H1 (cell line): ENCODE measurements around the gene MED23. TPM values are rescaled to one million over a fixed set of nuclear protein-coding genes. Genes with fewer than 3 reads are reported as not detected.

Experiments
- CTCF ChIA-PET: fragments of 300-600 bp; sonication (Branson Sonifier 250); formaldehyde crosslinking; loops from one replicate; lab custom pipeline; 2021; ENCODE audit not compliant: partially characterized antibody; lab: Charles Lee
- POLR2A ChIA-PET: fragments of 300-600 bp; sonication (Branson Sonifier 250); formaldehyde crosslinking; loops from one replicate; lab custom pipeline; 2021; ENCODE audit warnings: inconsistent platforms; ENCODE audit not compliant: partially characterized antibody; lab: Charles Lee
- DNase-seq, 2 experiments: peaks; one replicate each; pipeline versions ENCODE4 v3.0.0 to v3.0.0-alpha.2; 2010 to 2022; ENCODE audit warnings: low spot score in 2 of 2, low read depth in 1 of 2, mixed read lengths in 1 of 2
- FAIRE-seq: peaks from 2 replicates; lab custom pipeline; 2011; peaks lifted over from hg19 to GRCh38; lab: Jason Lieb, UNC
- H2AFZ ChIP-seq: 2 replicates; pipeline ENCODE4 v1.8.1; 2012; ENCODE audit warnings: low read length, inconsistent platforms
- H2AK5ac ChIP-seq: 2 replicates; pipeline ENCODE4 v1.6.1; 2013; ENCODE audit warnings: low read depth, low read length
- H2BK120ac ChIP-seq: replicated peaks from 2 replicates; pipeline ENCODE3; 2013; ENCODE audit warnings: low read depth, low read length, inconsistent platforms
- H2BK12ac ChIP-seq: 2 replicates; pipeline ENCODE4 v1.6.1; 2013; ENCODE audit warnings: low read depth, low read length
- H2BK15ac ChIP-seq: 2 replicates; pipeline ENCODE4 v1.6.1; 2013; ENCODE audit warnings: low read length
- H2BK20ac ChIP-seq: 2 replicates; pipeline ENCODE4 v1.6.1; 2013; ENCODE audit warnings: low read length
- H2BK5ac ChIP-seq: 2 replicates; pipeline ENCODE4 v1.6.1; 2013; ENCODE audit warnings: low read depth, low read length
- H3K14ac ChIP-seq: 2 replicates; pipeline ENCODE4 v1.6.1; 2013; ENCODE audit warnings: inconsistent platforms; ENCODE audit not compliant: insufficient read length
- H3K18ac ChIP-seq: 2 replicates; pipeline ENCODE4 v1.6.1; 2013; ENCODE audit warnings: low read length; ENCODE audit errors: extremely low read depth
- H3K23ac ChIP-seq: 2 replicates; pipeline ENCODE4 v1.6.1; 2013; ENCODE audit warnings: inconsistent platforms; ENCODE audit not compliant: insufficient read length
- H3K23me2 ChIP-seq: 2 replicates; pipeline ENCODE4 v1.6.1; 2013; ENCODE audit warnings: low read depth, low read length
- H3K27ac ChIP-seq: 2 replicates; pipeline ENCODE4 v1.6.1; 2011; ENCODE audit warnings: low read depth, low read length, inconsistent platforms
- H3K27me3 ChIP-seq, 4 experiments: replicated peaks in 1 of 4; 1 replicate in 1 of 4; 2 replicates in 3 of 4; pipeline versions ENCODE4 v1.6.1 to v1.8.1; 2011 to 2013; ENCODE audit warnings: low read length in 3 of 4, mild to moderate bottlenecking in 3 of 4, inconsistent platforms in 2 of 4, mixed read lengths in 2 of 4, moderate library complexity in 1 of 4; ENCODE audit not compliant: control insufficient read depth in 3 of 4, insufficient read depth in 3 of 4; ENCODE audit errors: extremely low read depth in 1 of 4
- H3K36me3 ChIP-seq, 4 experiments: 2 replicates each; pipeline versions ENCODE4 v1.6.1 to v1.8.1; 2011 to 2013; ENCODE audit warnings: mild to moderate bottlenecking in 4 of 4, low read length in 3 of 4, moderate library complexity in 2 of 4, control low read depth in 1 of 4, inconsistent platforms in 1 of 4; ENCODE audit not compliant: insufficient read depth in 4 of 4, control insufficient read depth in 2 of 4
- H3K4ac ChIP-seq: replicated peaks from 2 replicates; pipeline ENCODE3; 2013; ENCODE audit warnings: low read length, low read depth, mixed read lengths, inconsistent platforms; ENCODE audit not compliant: insufficient read length
- H3K4me1 ChIP-seq, 4 experiments: replicated peaks in 1 of 4; 1 replicate in 1 of 4; 2 replicates in 3 of 4; pipeline versions ENCODE4 v1.6.1 to v1.8.1; 2011 to 2013; ENCODE audit warnings: low read length in 3 of 4, inconsistent platforms in 2 of 4, mixed read lengths in 1 of 4; ENCODE audit not compliant: insufficient read depth in 4 of 4, control insufficient read depth in 3 of 4
- H3K4me2 ChIP-seq, 2 experiments: 2 replicates each; pipeline versions ENCODE4 v1.6.1 to v1.8.1; 2011 to 2013; ENCODE audit warnings: low read depth in 2 of 2, low read length in 2 of 2, control low read depth in 1 of 2, inconsistent platforms in 1 of 2, mild to moderate bottlenecking in 1 of 2; ENCODE audit not compliant: insufficient read depth in 1 of 2
- H3K4me3 ChIP-seq, 4 experiments: fragments of 200-600, 300-600 bp in 1 of 4; sonication (generic), shearing (Covaris generic), sonication (Bioruptor Twin) in 1 of 4; 2 replicates each; pipeline versions ENCODE4 v1.5.1 to v1.8.1; 2011 to 2016; ENCODE audit warnings: low read length in 4 of 4, low read depth in 3 of 4, control low read depth in 2 of 4, inconsistent platforms in 2 of 4, mild to moderate bottlenecking in 2 of 4, mixed read lengths in 1 of 4, moderate library complexity in 1 of 4; ENCODE audit not compliant: insufficient read depth in 2 of 4; ENCODE audit errors: extremely low read depth in 1 of 4
- H3K56ac ChIP-seq: replicated peaks from 2 replicates; pipeline ENCODE3; 2013; ENCODE audit warnings: low read depth, mild to moderate bottlenecking, mixed read lengths, low read length, inconsistent platforms; ENCODE audit not compliant: insufficient read length
- H3K79me1 ChIP-seq: 2 replicates; pipeline ENCODE4 v1.6.1; 2013; ENCODE audit warnings: low read depth, low read length, control low read depth
- H3K79me2 ChIP-seq, 2 experiments: 2 replicates each; pipeline versions ENCODE4 v1.6.1 to v1.8.1; 2012 to 2013; ENCODE audit warnings: low read length in 2 of 2, mild to moderate bottlenecking in 2 of 2, inconsistent platforms in 1 of 2; ENCODE audit not compliant: insufficient read depth in 2 of 2, control insufficient read depth in 1 of 2
- H3K9ac ChIP-seq, 4 experiments: replicated peaks in 1 of 4; 1 replicate in 1 of 4; 2 replicates in 3 of 4; pipeline versions ENCODE4 v1.6.1 to v1.8.1; 2011 to 2013; ENCODE audit warnings: low read depth in 3 of 4, low read length in 3 of 4, control low read depth in 2 of 4, mild to moderate bottlenecking in 2 of 4, moderate library complexity in 2 of 4, inconsistent platforms in 1 of 4; ENCODE audit errors: extremely low read depth in 1 of 4
- H3K9me3 ChIP-seq, 2 experiments: 2 replicates each; pipeline versions ENCODE4 v1.6.1 to v1.8.1; 2012 to 2013; ENCODE audit warnings: mild to moderate bottlenecking in 2 of 2, moderate library complexity in 2 of 2, control low read depth in 1 of 2, inconsistent platforms in 1 of 2, low read depth in 1 of 2, low read length in 1 of 2, mixed read lengths in 1 of 2; ENCODE audit not compliant: insufficient read depth in 2 of 2
- H4K20me1 ChIP-seq, 2 experiments: replicated peaks in 1 of 2; 2 replicates each; pipeline versions ENCODE3 to v1.8.1; 2011 to 2013; ENCODE audit warnings: inconsistent platforms in 2 of 2, low read length in 2 of 2, mild to moderate bottlenecking in 1 of 2; ENCODE audit not compliant: insufficient read depth in 2 of 2, control insufficient read depth in 1 of 2
- H4K5ac ChIP-seq: 2 replicates; pipeline ENCODE4 v1.6.1; 2013; ENCODE audit warnings: low read length, low read depth, mixed read lengths, inconsistent platforms; ENCODE audit not compliant: insufficient read length
- H4K8ac ChIP-seq: 2 replicates; pipeline ENCODE4 v1.8.0; 2013; ENCODE audit warnings: mild to moderate bottlenecking, moderate library complexity, low read length, inconsistent platforms; ENCODE audit not compliant: insufficient read depth; ENCODE audit errors: extremely low read depth
- H4K91ac ChIP-seq: replicated peaks from 2 replicates; pipeline ENCODE3; 2013; ENCODE audit warnings: low read length, mixed read lengths, inconsistent platforms; ENCODE audit not compliant: insufficient read length
- ASH2L ChIP-seq: fragments of 200-600, 300-600 bp; sonication (generic); IDR thresholded peaks from one replicate; pipeline ENCODE4 v1.7.1; 2017; ENCODE audit warnings: low read length
- ATF2 ChIP-seq: IDR thresholded peaks from 2 replicates; pipeline ENCODE4 v1.6.1; 2012; ENCODE audit warnings: low read length, inconsistent platforms
- CBX5 ChIP-seq: fragments of 300-800, 300-1000 bp; sonication (generic); IDR thresholded peaks from 2 replicates; pipeline ENCODE4 v1.7.1; 2016; ENCODE audit warnings: antibody characterized with exemption, low read length, low read depth
- JUND ChIP-seq: IDR thresholded peaks from 2 replicates; pipeline ENCODE4 v1.6.1; 2011; ENCODE audit warnings: mild to moderate bottlenecking, improper control_type of control experiment, low read length
- KDM4A ChIP-seq: IDR thresholded peaks from one replicate; pipeline ENCODE4 v1.7.1; 2012; ENCODE audit warnings: low read depth, mild to moderate bottlenecking, moderate library complexity, low read length, inconsistent platforms; ENCODE audit not compliant: severe bottlenecking
- KDM5A ChIP-seq: fragments of 200-600 bp; IDR thresholded peaks from 2 replicates; pipeline ENCODE4 v1.7.1; 2012; ENCODE audit warnings: mild to moderate bottlenecking, low read length, inconsistent platforms, mixed read lengths
- POLR2A ChIP-seq, 2 experiments: IDR thresholded peaks; 1 replicate in 1 of 2; 2 replicates in 1 of 2; pipeline ENCODE4 v1.6.1; 2011; ENCODE audit warnings: low read depth in 2 of 2, low read length in 2 of 2, mild to moderate bottlenecking in 2 of 2; ENCODE audit errors: control extremely low read depth in 1 of 2
- RBBP5 ChIP-seq: IDR thresholded peaks from 2 replicates; pipeline ENCODE4 v1.7.1; 2012; ENCODE audit warnings: low read depth, mild to moderate bottlenecking, inconsistent platforms, low read length, moderate library complexity, borderline replicate concordance
- SAP30 ChIP-seq: fragments of 300-600 bp; sonication (generic); IDR thresholded peaks from 2 replicates; pipeline ENCODE4 v1.7.1; 2012; ENCODE audit warnings: low read length, moderate library complexity, mild to moderate bottlenecking, inconsistent platforms; ENCODE audit not compliant: insufficient read depth, insufficient replicate concordance
- SIRT6 ChIP-seq: IDR thresholded peaks from one replicate; pipeline ENCODE4 v1.7.1; 2012; ENCODE audit warnings: low read length, inconsistent platforms
- SP1 ChIP-seq: IDR thresholded peaks from 2 replicates; pipeline ENCODE4 v1.6.1; 2011; ENCODE audit warnings: low read depth, low read length
- SP4 ChIP-seq: IDR thresholded peaks from 2 replicates; pipeline ENCODE4 v1.6.1; 2012; ENCODE audit warnings: low read length, inconsistent platforms
- TBP ChIP-seq: IDR thresholded peaks from 2 replicates; pipeline ENCODE4 v1.6.1; 2011; ENCODE audit warnings: low read depth, low read length, improper control_type of control experiment
- ZNF274 ChIP-seq: IDR thresholded peaks from 2 replicates; pipeline ENCODE4 v1.7.0; 2012; ENCODE audit warnings: low read length, borderline replicate concordance; ENCODE audit errors: extremely low read depth
- WGBS, 2 experiments: shearing (Covaris generic) in 1 of 2; methylation state at CpG; one replicate each; pipeline versions ENCODE4 v1.1.6 to v1.1.7; 2013 to 2015; ENCODE audit warnings: low lambda C conversion rate in 2 of 2, mixed read lengths in 2 of 2, inconsistent platforms in 1 of 2, low coverage in 1 of 2, missing lambda C conversion rate in 1 of 2; ENCODE audit not compliant: insufficient replicate concordance in 2 of 2, insufficient coverage in 1 of 2, insufficient read length in 1 of 2; ENCODE audit errors: extremely low coverage in 1 of 2, missing lambda C conversion rate in 1 of 2; 5-methylcytosine and 5-hydroxymethylcytosine counted together
- polyA plus RNA-seq, 7 experiments: library from polyadenylated mRNA; depleted of rRNA in 3 of 7; stranded (reverse) in 5 of 7; unstranded in 2 of 7; fragments of >200 nt in 5 of 7; fragments of 200-250 nt in 2 of 7; gene quantifications; 1 replicate in 5 of 7; 2 replicates in 1 of 7; 4 replicates in 1 of 7; pipeline versions ENCODE4 v1.2.1 to v1.2.3, GENCODE V29; 2011 to 2013; ENCODE audit warnings: missing spikeins in 2 of 7, mixed read lengths in 2 of 7
- total RNA-seq: library from RNA; stranded (reverse); fragmentation: NEBNext Ultra II Directional; extraction: Animal tissue kit (Norgen Biotek cat#: 25700); gene quantifications from 2 replicates; pipeline ENCODE4 v1.2.1, GENCODE V29; 2021

MED23 gene
- total and polyA plus RNA-seq, 2 of the 8 experiments (the other 6 are each of a cell fraction or from before 2014, with no cell fraction given), result 10.5 to 13.0 TPM

- no peaks in the 10 kb centered on the region for H3K79me2 ChIP-seq
- H3K23ac ChIP-seq, result no peak overlapping the region
- no peaks in the 10 kb centered on the region for H3K27me3 ChIP-seq
- H2BK20ac ChIP-seq, result no peak overlapping the region
- no peaks in the 10 kb centered on the region for H3K4me1 ChIP-seq
- H2BK120ac ChIP-seq, result no peak overlapping the region
- no peak overlapping the region for H4K5ac ChIP-seq
- no peak overlapping the region for H3K14ac ChIP-seq
- 91% methylated on average over 3 of the region's 4 CpGs; no CpG with 5 or more reads in 1 of the 2 experiments for WGBS, 2 experiments
- peaks cover 0 to 1% of the 10 kb centered on the region in 2 experiments for H4K20me1 ChIP-seq
- H3K36me3 ChIP-seq, result peaks cover 2 to 59% (median 15%) of the 10 kb centered on the region in 4 experiments
- H2AK5ac ChIP-seq, result no peak overlapping the region
- H2AFZ ChIP-seq, result no peak overlapping the region
- H3K4me3 ChIP-seq, result no peak overlapping the region
- H3K79me1 ChIP-seq, result no peaks in the 10 kb centered on the region
- H2BK15ac ChIP-seq, result no peak overlapping the region
- CTCF ChIA-PET, result no interaction called here
- no peak overlapping the region for H3K18ac ChIP-seq
- no peak overlapping the region for H4K8ac ChIP-seq
- no peak overlapping the region for H4K91ac ChIP-seq
- H3K4me2 ChIP-seq, result no peak overlapping the region
- H3K4ac ChIP-seq, result no peak overlapping the region
- FAIRE-seq, result no peak
- no peak overlapping the region for H3K56ac ChIP-seq
- H3K27ac ChIP-seq, result no peak overlapping the region
- no peak for DNase-seq
- POLR2A ChIA-PET, result no interaction called here
- H2BK12ac ChIP-seq, result no peak overlapping the region
- H3K9me3 ChIP-seq, result no peaks in the 10 kb centered on the region
- no peak overlapping the region for H3K9ac ChIP-seq
- H3K23me2 ChIP-seq, result no peaks in the 10 kb centered on the region
- H2BK5ac ChIP-seq, result no peak overlapping the region
- TF ChIP-seq ZNF274 (no peak), JUND (no peak), SP1 (no peak), SAP30 (no peak), KDM4A (no peak), ATF2 (no peak), ASH2L (no peak), SP4 (no peak), CBX5 (no peak), KDM5A (no peak), TBP (no peak), RBBP5 (no peak), POLR2A (IDR thresholded peaks at IDR 0.05; ENCODE audit: control extremely low read depth in 1 of 2, low read depth in 2 of 2, low read length in 2 of 2) (no peak), SIRT6 (no peak)
These were observed 12.8 kb downstream of the MED23 start for GRCh38 chr6:131615275-131615674.
